Psoas muscle (tissue), 8 donors: Measurements from ENCODE around the gene ZBTB46. TPM values are rescaled to one million over a fixed set of nuclear protein-coding genes. Genes with fewer than 3 reads are reported as not detected.
"Not testable (repeated sequence)": the region's sequence is repeated elsewhere in the genome, so short reads cannot be mapped to it uniquely, and the experiment has no call there.

Source experiments
- ATAC-seq, 4 donors: fragments of 200-7000 bp; cut with Tn5 transposase; one replicate each; pipeline ENCODE4 v1.9.1; 2020; ENCODE audit warnings: moderate library complexity in 3 of 4, mild to moderate bottlenecking in 2 of 4
- DNase-seq, 2 donors: peaks; one replicate each; pipeline ENCODE4 v3.0.0-alpha.2; 2020
- H3K27ac ChIP-seq: fragments of 200-600 bp; one replicate; pipeline ENCODE4 v1.8.0; 2022
- H3K27me3 ChIP-seq, 3 donors: fragments of 200-600 bp in 1 of 3; one replicate each; pipeline versions ENCODE4 v1.6.1 to v1.8.0; 2013 to 2022; ENCODE audit warnings: low read length in 2 of 3, mild to moderate bottlenecking in 2 of 3, moderate library complexity in 1 of 3; ENCODE audit not compliant: insufficient read depth in 3 of 3
- H3K36me3 ChIP-seq, 2 donors: fragments of 200-600 bp in 1 of 2; one replicate each; pipeline versions ENCODE4 v1.6.1 to v1.8.0; 2013 to 2022; ENCODE audit warnings: low read depth in 1 of 2, mild to moderate bottlenecking in 1 of 2, moderate library complexity in 1 of 2; ENCODE audit not compliant: insufficient read depth in 1 of 2
- H3K4me1 ChIP-seq: fragments of 200-600 bp; one replicate; pipeline ENCODE4 v1.8.0; 2022
- H3K4me3 ChIP-seq: fragments of 200-600 bp; one replicate; pipeline ENCODE4 v1.8.0; 2022; ENCODE audit warnings: mild to moderate bottlenecking
- H3K9me3 ChIP-seq: fragments of 200-600 bp; one replicate; pipeline ENCODE4 v1.8.0; 2022
- CTCF ChIP-seq: fragments of 200-600 bp; IDR thresholded peaks from one replicate; pipeline ENCODE4 v1.8.0; 2022; ENCODE audit warnings: antibody characterized with exemption
- WGBS, 3 donors: extraction: QIAGEN DNeasy Blood & Tissue Kit; methylation state at CpG; one replicate each; pipeline versions ENCODE4 v1.1.6 to v1.1.7; 2013; 5-methylcytosine and 5-hydroxymethylcytosine counted together
- intact Hi-C, 2 donors: fragments of 100-400 bp; cut with DNase I; formaldehyde crosslinking; loops; one replicate each; pipeline versions ENCODE4 v1.11.0 to v1.14.2; 2022
- polyA plus RNA-seq, 3 donors: library from polyadenylated mRNA; stranded (reverse); fragments of 200-250 nt; gene quantifications; one replicate each; pipeline ENCODE4 v1.2.3, GENCODE V29; 2013
- total RNA-seq, 4 donors: library from RNA; stranded (reverse); fragmentation: NEBNext Ultra II Directional in 2 of 4; extraction: Animal tissue kit (Norgen Biotek cat#: 25700) in 2 of 4; gene quantifications; one replicate each; pipeline versions ENCODE4 v1.2.1 to v1.2.4, GENCODE V29; 2021 to 2023
- donor health status: healthy with polysubstance abuse.
- donor health status: DM: no; HTN: no; CAD: no; lungs with moderate emphysema.
- donor health status: Bipolar disorder and iron deficiency.
- donor health status: healthy.
- donor health status: DM: yes; HTN: yes; CAD: no.
- donor health status: DM: no; HTN: no; CAD: no.
- donor health status: DM: no; HTN: no; CAD: no.
- donor health status: DM: yes; HTN: yes; CAD: no.

ZBTB46 gene
- total and polyA plus RNA-seq, 7 donors, result 1.3 to 6.4 (median 4.5) TPM

GRCh38 chr20:63802469-63803240 is 28.4 kb downstream of the ZBTB46 start:
- intact Hi-C loops, result no loop called here
- DNase-seq (no peak), ATAC-seq (no peak)
- Histone ChIP-seq H3K27me3 (no peaks in the 10 kb centered on the region), H3K36me3 (no peaks in the 10 kb centered on the region), H3K27ac (no peak overlapping the region), H3K9me3 (no peaks in the 10 kb centered on the region), H3K4me1 (no peaks in the 10 kb centered on the region), H3K4me3 (no peak overlapping the region)
- TF ChIP-seq CTCF, result no peak
- WGBS, 3 donors, result 92 to 96% (median 93%) methylated on average over 41 to 51 of the region's 51 CpGs

- H3K27me3 ChIP-seq, H3K4me3 ChIP-seq, H3K9me3 ChIP-seq, ATAC-seq, DNase-seq, intact Hi-C loops, H3K27ac ChIP-seq, H3K4me1 ChIP-seq, H3K36me3 ChIP-seq: not testable (repeated sequence)
- 99 to 100% (median 100%) methylated on average over 2 of the region's 2 CpGs for WGBS, 3 donors
Measured at GRCh38 chr20:63801174-63801573, 29.9 kb downstream of the ZBTB46 start.

DNA sequence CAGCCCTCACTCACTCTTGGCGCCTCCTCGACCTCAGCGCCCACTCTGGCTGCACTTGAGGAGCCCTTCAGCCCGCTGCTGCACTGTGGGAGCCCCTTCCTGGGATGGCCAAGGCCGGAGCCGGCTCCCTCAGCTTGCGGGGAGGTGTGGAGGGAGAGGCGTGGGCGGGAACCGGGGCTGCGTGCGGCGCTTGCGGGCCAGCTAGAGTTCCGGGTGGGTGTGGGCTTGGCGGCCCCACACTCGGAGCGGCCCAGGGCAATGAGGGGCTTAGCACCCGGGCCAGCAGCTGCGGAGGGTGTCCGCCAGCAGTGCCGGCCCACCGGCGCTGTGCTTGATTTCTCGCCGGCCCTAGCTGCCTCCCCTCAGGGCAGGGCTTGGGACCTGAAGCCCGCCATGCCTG is 30.7 kb downstream of the ZBTB46 start:
- H3K9me3 ChIP-seq, DNase-seq, ATAC-seq, H3K27me3 ChIP-seq, H3K27ac ChIP-seq, intact Hi-C loops, H3K4me3 ChIP-seq, H3K36me3 ChIP-seq, H3K4me1 ChIP-seq: not testable (repeated sequence)
- 90 to 94% (median 90%) methylated on average over 25 to 27 of the region's 27 CpGs for WGBS, 3 donors

DNA sequence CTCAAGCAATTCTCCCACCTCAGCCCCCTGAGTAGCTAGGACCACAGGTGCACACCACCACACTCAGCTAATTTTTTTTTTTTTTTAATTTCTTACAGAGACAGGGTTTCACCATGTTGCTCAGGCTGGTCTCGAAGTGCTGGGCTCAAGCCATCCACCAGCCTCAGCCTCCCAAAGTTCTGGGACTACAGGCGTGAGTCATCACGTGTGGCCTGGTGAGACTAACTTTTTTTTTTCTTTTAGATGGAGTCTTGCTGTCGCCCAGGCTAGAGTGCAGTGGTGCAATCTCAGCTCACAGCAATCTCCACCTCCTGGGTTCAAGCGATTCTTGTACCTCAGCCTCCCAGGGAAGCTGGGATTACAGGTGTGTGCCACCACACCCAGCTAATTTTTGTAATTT is 31.9 kb downstream of the ZBTB46 start:
- not testable (repeated sequence) for ATAC-seq, DNase-seq

GRCh38 chr20:63797175-63797574 is 33.9 kb downstream of the ZBTB46 start:
- H3K27ac ChIP-seq, DNase-seq, H3K36me3 ChIP-seq, H3K4me1 ChIP-seq, H3K4me3 ChIP-seq, ATAC-seq, H3K27me3 ChIP-seq, H3K9me3 ChIP-seq: not testable (repeated sequence)
- WGBS, 3 donors, result 82 to 91% (median 83%) methylated on average over 3 of the region's 3 CpGs
- intact Hi-C loops, result loop anchor here in 1 of 2 donors (5.0 kb wide), 1 partner anchor 260 kb away; the partner anchor contains the start of gene PTK6

More for the DNA sequence above, 31.9 kb downstream of the ZBTB46 start:
- intact Hi-C loops, result loop anchor here in 1 of 2 donors (5.0 kb wide), 1 partner anchor 262 kb away; the partner anchor contains the start of gene PTK6
- H3K27ac ChIP-seq, H3K4me1 ChIP-seq, H3K4me3 ChIP-seq, H3K27me3 ChIP-seq, H3K9me3 ChIP-seq, H3K36me3 ChIP-seq: not testable (repeated sequence)
- WGBS, 3 donors, result 74 to 86% (median 76%) methylated on average over 5 of the region's 5 CpGs

DNA sequence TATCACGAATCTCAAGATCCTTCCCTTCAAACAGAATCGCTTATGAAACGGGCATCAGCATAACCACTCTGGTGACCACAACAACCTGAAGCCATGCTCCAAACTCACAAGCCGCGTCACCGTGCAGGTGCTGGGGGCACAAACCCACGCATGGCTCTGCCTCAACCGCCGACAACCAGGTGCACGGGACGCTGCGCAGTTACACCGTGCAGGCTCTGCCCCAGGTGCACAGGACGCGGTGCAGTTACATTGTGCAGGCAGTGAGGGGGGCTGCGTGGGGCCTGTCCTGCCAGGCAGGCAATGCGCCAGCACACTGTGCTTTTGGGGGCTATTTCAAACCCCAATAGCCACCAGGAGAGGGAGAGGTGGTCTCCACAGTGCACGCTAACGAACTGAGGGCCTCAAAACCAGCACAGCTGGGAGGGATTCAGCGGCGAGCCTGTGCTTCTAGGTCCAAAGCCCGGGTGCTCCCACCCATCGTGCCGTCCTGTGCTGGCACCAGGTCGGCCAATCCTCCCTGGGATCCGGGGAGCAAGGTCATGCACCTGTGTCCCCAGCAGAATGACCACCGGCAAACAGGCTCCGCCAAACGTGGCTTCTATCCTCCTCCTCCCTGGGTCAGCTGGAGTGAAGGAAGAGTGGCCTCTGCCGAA is 35.8 kb downstream of the ZBTB46 start:
- ATAC-seq, result no peak
- Histone ChIP-seq H3K9me3 (no peaks in the 10 kb centered on the region), H3K27me3 (no peaks in the 10 kb centered on the region), H3K36me3 (peaks cover 0 to 1% of the 10 kb centered on the region in 2 donors), H3K4me3 (no peak overlapping the region), H3K4me1 (no peaks in the 10 kb centered on the region), H3K27ac (no peak overlapping the region)
- DNase-seq, result no peak
- intact Hi-C loops, result loop anchor here in 1 of 2 donors (5.0 kb wide), 1 partner anchor 258 kb away; the partner anchor contains the start of gene PTK6
- WGBS, 3 donors, result 92 to 94% (median 94%) methylated on average over 30 of the region's 30 CpGs
- TF ChIP-seq CTCF, result no peak
